ENCODE results near the gene CREG1.

GRCh38 chr1:167578939-167579521 lies 25.5 kb upstream of the CREG1 start:
- no peak for TF ChIP-seq RNF2 (IDR thresholded peaks at IDR 0.05; ENCODE audit: borderline replicate concordance, low read depth, low read length, missing control alignments, poor library complexity, severe bottlenecking)
- TF ChIP-seq EP300 (IDR thresholded peaks at IDR 0.05; ENCODE audit: borderline replicate concordance in 1 of 2, low read depth in 2 of 2, low read length in 2 of 2): no peak
- TF ChIP-seq KDM5A (IDR thresholded peaks at IDR 0.05; ENCODE audit: low read length): no peak
- no peak for TF ChIP-seq CTCF (IDR thresholded peaks at IDR 0.05; ENCODE audit: control extremely low read depth in 1 of 3, insufficient read depth in 1 of 3, low read depth in 1 of 3, low read length in 3 of 3)
- no peak for TF ChIP-seq GABPA (IDR thresholded peaks at IDR 0.05; ENCODE audit: borderline replicate concordance, insufficient read depth, low read length)
- TF ChIP-seq POLR2A (IDR thresholded peaks at IDR 0.05; ENCODE audit: control extremely low read depth in 1 of 2, low read depth in 2 of 2, low read length in 2 of 2): no peak

All from H1 (cell line).